Caco-2 (cell line): ENCODE measurements around the gene HS1BP3. TPM values are rescaled to one million over a fixed set of nuclear protein-coding genes. Genes with fewer than 3 reads are reported as not detected.

ENCODE experiments used
- BruUV-seq: library from RNA; stranded (reverse); fragments of 400-500 nt; replicated peaks from 2 replicates; lab custom pipeline; 2021; lab: Mats Ljungman, UMichigan
- CTCF ChIA-PET: fragments of 300-600 bp; sonication (Branson Sonifier 250); formaldehyde crosslinking; loops from one replicate; lab custom pipeline; 2022; ENCODE audit warnings: antibody characterized with exemption; lab: Charles Lee
- POLR2A ChIA-PET: fragments of 300-600 bp; sonication (Branson Sonifier 250); formaldehyde crosslinking; loops from one replicate; lab custom pipeline; 2022; ENCODE audit warnings: antibody characterized with exemption; lab: Charles Lee
- DNase-seq, 2 experiments: peaks; one replicate each; pipeline versions ENCODE4 v3.0.0 to v3.0.0-alpha.2; 2020 to 2022
- H3K27me3 ChIP-seq: replicated peaks from 2 replicates; pipeline ENCODE4 v1.6.0; 2011; ENCODE audit warnings: low read length; ENCODE audit not compliant: control insufficient read depth, insufficient read depth
- H3K36me3 ChIP-seq: 2 replicates; pipeline ENCODE4 v1.5.1; 2011; ENCODE audit warnings: low read length; ENCODE audit not compliant: control insufficient read depth, insufficient read depth
- H3K4me1 ChIP-seq: fragments of 250-450 bp; sonication (Bioruptor Pico); 2 replicates; pipeline ENCODE4 v1.5.1; 2020; ENCODE audit warnings: mild to moderate bottlenecking
- H3K4me3 ChIP-seq: 2 replicates; pipeline ENCODE4 v1.5.1; 2011; ENCODE audit warnings: low read depth, mild to moderate bottlenecking, control low read depth, low read length
- H3K9me3 ChIP-seq: fragments of 250-450 bp; sonication (Bioruptor Pico); 2 replicates; pipeline ENCODE4 v1.5.1; 2020; ENCODE audit warnings: mild to moderate bottlenecking, moderate library complexity
- H3K27ac Mint-ChIP-seq: one replicate; pipeline ENCODE4 v1.8.0; 2022; ENCODE audit warnings: mixed read lengths; ENCODE audit not compliant: unreplicated experiment
- H3K27me3 Mint-ChIP-seq: one replicate; pipeline ENCODE4 v1.8.0; 2022; ENCODE audit warnings: mixed read lengths; ENCODE audit not compliant: insufficient read depth, unreplicated experiment
- H3K36me3 Mint-ChIP-seq: one replicate; pipeline ENCODE4 v1.8.0; 2022; ENCODE audit warnings: mild to moderate bottlenecking, mixed read lengths; ENCODE audit not compliant: insufficient read depth, unreplicated experiment
- H3K4me1 Mint-ChIP-seq: one replicate; pipeline ENCODE4 v1.8.0; 2022; ENCODE audit warnings: low read depth, mixed read lengths; ENCODE audit not compliant: unreplicated experiment
- H3K4me3 Mint-ChIP-seq: one replicate; pipeline ENCODE4 v1.8.0; 2022; ENCODE audit warnings: mild to moderate bottlenecking, moderate library complexity, mixed read lengths; ENCODE audit not compliant: unreplicated experiment
- H3K9me3 Mint-ChIP-seq: one replicate; pipeline ENCODE4 v1.8.0; 2022; ENCODE audit warnings: mixed read lengths; ENCODE audit not compliant: unreplicated experiment
- intact Hi-C: fragments of 100-400 bp; cut with micrococcal nuclease; formaldehyde crosslinking; loops from one replicate; pipeline ENCODE4 v1.10.0; 2022; ENCODE audit not compliant: unreplicated experiment
- total RNA-seq: library from RNA; stranded (reverse); gene quantifications from 2 replicates; pipeline ENCODE4 v1.2.3, GENCODE V29; 2022
- TF ChIP-seq, protein P1 (sequence below), 2 experiments: fragments of 200-600 bp in 1 of 2; IDR thresholded peaks; 1 replicate in 1 of 2; 2 replicates in 1 of 2; pipeline versions ENCODE4 v1.5.1 to v1.8.0; 2011 to 2022; ENCODE audit warnings: antibody characterized with exemption in 1 of 2, control low read depth in 1 of 2, inconsistent platforms in 1 of 2, low read depth in 1 of 2, low read length in 1 of 2, mild to moderate bottlenecking in 1 of 2, moderate library complexity in 1 of 2; ENCODE audit not compliant: insufficient read depth in 1 of 2, severe bottlenecking in 1 of 2, unreplicated experiment in 1 of 2

The HS1BP3 gene
- total RNA-seq, 1 experiment from 2014 or later: 31.1 TPM

DNA sequence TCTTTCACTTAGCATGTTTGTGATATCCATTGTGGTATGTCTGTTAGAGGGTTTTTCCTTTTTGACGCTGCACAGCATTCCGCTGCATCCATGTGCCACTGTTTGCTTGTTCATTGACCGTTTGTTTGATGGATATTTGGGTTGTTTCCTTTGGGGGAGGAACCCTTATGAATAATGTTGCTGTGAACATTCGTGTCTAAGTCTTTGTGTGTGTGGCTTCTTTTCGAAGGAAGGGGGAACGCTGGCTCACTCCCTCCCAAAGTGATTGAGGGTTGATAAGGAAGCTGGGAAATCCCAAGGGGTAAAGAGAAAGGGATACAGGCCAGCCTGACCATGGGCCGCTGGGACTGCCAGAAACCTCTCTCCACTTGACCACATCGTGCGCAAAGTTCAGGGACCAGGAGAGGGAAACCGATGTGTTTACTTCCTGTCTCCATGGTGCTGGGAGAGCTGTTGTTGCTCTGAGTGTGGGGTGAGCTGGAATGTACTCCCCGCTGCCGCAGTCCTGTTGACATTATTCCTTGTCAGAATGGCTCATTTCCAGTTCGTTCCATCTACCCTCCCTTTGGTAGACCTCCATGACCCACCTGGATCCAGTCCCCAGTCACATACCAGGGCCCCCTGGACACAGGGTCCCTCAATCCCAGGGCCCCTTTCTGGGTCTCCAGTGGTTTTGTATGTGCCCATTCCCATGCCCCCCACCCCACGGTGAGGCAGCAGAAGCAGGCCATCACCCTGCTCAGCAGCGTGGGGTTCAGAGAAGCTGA, 39.6 kb downstream of the HS1BP3 start:
- intact Hi-C loops: no loop called here
- no peak overlapping the region for H3K4me3 ChIP-seq
- H3K4me1 ChIP-seq: no peaks in the 10 kb centered on the region
- POLR2A ChIA-PET: no interaction called here
- TF ChIP-seq, protein P1, sequence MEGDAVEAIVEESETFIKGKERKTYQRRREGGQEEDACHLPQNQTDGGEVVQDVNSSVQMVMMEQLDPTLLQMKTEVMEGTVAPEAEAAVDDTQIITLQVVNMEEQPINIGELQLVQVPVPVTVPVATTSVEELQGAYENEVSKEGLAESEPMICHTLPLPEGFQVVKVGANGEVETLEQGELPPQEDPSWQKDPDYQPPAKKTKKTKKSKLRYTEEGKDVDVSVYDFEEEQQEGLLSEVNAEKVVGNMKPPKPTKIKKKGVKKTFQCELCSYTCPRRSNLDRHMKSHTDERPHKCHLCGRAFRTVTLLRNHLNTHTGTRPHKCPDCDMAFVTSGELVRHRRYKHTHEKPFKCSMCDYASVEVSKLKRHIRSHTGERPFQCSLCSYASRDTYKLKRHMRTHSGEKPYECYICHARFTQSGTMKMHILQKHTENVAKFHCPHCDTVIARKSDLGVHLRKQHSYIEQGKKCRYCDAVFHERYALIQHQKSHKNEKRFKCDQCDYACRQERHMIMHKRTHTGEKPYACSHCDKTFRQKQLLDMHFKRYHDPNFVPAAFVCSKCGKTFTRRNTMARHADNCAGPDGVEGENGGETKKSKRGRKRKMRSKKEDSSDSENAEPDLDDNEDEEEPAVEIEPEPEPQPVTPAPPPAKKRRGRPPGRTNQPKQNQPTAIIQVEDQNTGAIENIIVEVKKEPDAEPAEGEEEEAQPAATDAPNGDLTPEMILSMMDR (IDR thresholded peaks at IDR 0.05; ENCODE audit: insufficient read depth in 1 of 2, low read depth in 1 of 2, low read length in 1 of 2, severe bottlenecking in 1 of 2, unreplicated experiment in 1 of 2): no peak
- no peak overlapping the region for H3K27ac Mint-ChIP-seq
- no peaks in the 10 kb centered on the region for H3K9me3 ChIP-seq
- peaks cover 6% of the 10 kb centered on the region for H3K4me1 Mint-ChIP-seq
- H3K9me3 Mint-ChIP-seq: peaks cover 9% of the 10 kb centered on the region
- H3K36me3 ChIP-seq: no peaks in the 10 kb centered on the region
- BruUV-seq: no TSS peak
- CTCF ChIA-PET: no interaction called here
- no peaks in the 10 kb centered on the region for H3K27me3 ChIP-seq
- no peak overlapping the region for H3K4me3 Mint-ChIP-seq
- H3K27me3 Mint-ChIP-seq: no peaks in the 10 kb centered on the region
- DNase-seq: peak in 1 of 2 experiments; percentile 29
- no peaks in the 10 kb centered on the region for H3K36me3 Mint-ChIP-seq

DNA sequence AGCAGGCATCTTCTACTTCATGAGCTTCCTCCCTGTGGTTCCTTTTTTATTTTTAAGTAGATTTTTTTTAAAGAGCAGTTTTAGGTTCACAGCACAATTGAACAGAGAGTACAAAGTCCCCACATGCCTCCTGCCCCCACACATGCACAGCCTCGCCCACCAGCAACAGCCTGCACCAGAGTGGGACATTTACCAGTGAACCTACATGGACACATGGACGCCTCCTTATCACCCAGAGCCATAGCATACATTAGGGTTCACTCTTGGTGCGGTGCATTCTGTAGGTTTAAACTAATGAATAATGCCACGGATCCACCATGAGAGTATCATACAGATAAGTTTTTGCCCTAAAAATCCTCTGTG, 40.9 kb downstream of the HS1BP3 start:
- Mint-ChIP-seq H3K9me3 (peaks cover 9% of the 10 kb centered on the region), H3K36me3 (no peaks in the 10 kb centered on the region), H3K27me3 (no peaks in the 10 kb centered on the region), H3K4me1 (peaks cover 6% of the 10 kb centered on the region), H3K27ac (no peak overlapping the region), H3K4me3 (no peak overlapping the region)
- TF ChIP-seq, protein P1 (IDR thresholded peaks at IDR 0.05; ENCODE audit: insufficient read depth in 1 of 2, low read depth in 1 of 2, low read length in 1 of 2, severe bottlenecking in 1 of 2, unreplicated experiment in 1 of 2): no peak
- no peaks in the 10 kb centered on the region for H3K9me3 ChIP-seq
- no peak overlapping the region for H3K4me3 ChIP-seq
- H3K36me3 ChIP-seq: no peaks in the 10 kb centered on the region
- ChIA-PET POLR2A (no interaction called here), CTCF (no interaction called here)
- intact Hi-C loops: no loop called here
- H3K4me1 ChIP-seq: no peaks in the 10 kb centered on the region
- peak in 1 of 2 experiments; percentile 14 for DNase-seq
- H3K27me3 ChIP-seq: no peaks in the 10 kb centered on the region
- no TSS peak for BruUV-seq

DNA sequence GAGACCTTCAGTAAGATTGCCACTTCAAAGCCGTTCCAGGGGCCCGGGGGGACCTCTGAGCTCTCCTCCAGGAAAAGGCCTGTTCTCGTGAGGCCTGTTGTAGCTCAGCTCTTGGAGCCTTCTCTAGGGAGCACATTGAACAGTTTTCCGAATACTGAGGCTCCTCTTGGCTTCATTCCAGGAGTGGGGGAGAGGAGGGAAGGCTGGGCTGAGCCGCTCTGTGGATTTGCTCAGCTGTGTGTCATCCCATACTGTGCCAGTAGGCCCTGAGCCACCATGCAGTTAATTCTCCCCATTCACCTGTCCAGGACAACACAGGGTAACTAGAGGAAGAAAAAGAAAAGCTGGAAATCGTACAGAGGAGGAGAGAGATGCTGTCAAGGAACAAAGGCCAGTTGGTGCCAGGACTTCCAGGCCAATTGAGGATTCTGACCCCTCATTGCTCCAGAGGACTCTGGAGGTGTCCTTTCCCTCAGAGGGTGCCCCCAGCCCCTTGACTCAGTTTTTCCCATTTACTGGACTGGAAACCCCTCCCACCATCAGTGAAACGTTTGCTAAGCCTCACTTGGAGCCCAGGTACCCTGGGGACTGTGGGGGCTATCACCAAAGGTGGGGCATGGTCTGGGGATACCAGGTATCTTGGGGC, 41.4 kb downstream of the HS1BP3 start:
- no peaks in the 10 kb centered on the region for H3K36me3 ChIP-seq
- H3K4me1 ChIP-seq: no peaks in the 10 kb centered on the region
- peaks cover 6% of the 10 kb centered on the region for H3K4me1 Mint-ChIP-seq
- H3K9me3 Mint-ChIP-seq: peaks cover 9% of the 10 kb centered on the region
- intact Hi-C loops: no loop called here
- CTCF ChIA-PET: no interaction called here
- no peak overlapping the region for H3K27ac Mint-ChIP-seq
- no TSS peak for BruUV-seq
- H3K4me3 Mint-ChIP-seq: no peak overlapping the region
- DNase-seq: peak in 1 of 2 experiments; percentile 15
- no peaks in the 10 kb centered on the region for H3K27me3 ChIP-seq
- POLR2A ChIA-PET: no interaction called here
- H3K4me3 ChIP-seq: no peak overlapping the region
- no peaks in the 10 kb centered on the region for H3K27me3 Mint-ChIP-seq
- H3K9me3 ChIP-seq: no peaks in the 10 kb centered on the region
- TF ChIP-seq, protein P1 (IDR thresholded peaks at IDR 0.05; ENCODE audit: insufficient read depth in 1 of 2, low read depth in 1 of 2, low read length in 1 of 2, severe bottlenecking in 1 of 2, unreplicated experiment in 1 of 2): no peak
- no peaks in the 10 kb centered on the region for H3K36me3 Mint-ChIP-seq
